Brain microvascular endothelial cell (primary cell): ENCODE data around the gene LLGL2.

Experiments used
- DNase-seq: peaks from one replicate; pipeline ENCODE4 v3.0.0-alpha.2; 2020
- H3K27ac ChIP-seq: fragments of 250-450 bp; sonication (Bioruptor Pico); 2 replicates; pipeline ENCODE4 v1.5.1; 2020; ENCODE audit warnings: mild to moderate bottlenecking, moderate library complexity
- H3K27me3 ChIP-seq: fragments of 250-450 bp; sonication (Bioruptor Pico); replicated peaks from 2 replicates; pipeline ENCODE4 v1.5.1; 2020; ENCODE audit warnings: mild to moderate bottlenecking
- H3K36me3 ChIP-seq: fragments of 250-450 bp; sonication (Bioruptor Pico); replicated peaks from 2 replicates; pipeline ENCODE4 v1.5.1; 2020; ENCODE audit warnings: mild to moderate bottlenecking
- H3K4me3 ChIP-seq: 2 replicates; pipeline ENCODE4 v1.5.1; 2011; ENCODE audit warnings: low read depth, mild to moderate bottlenecking, control low read depth, low read length, moderate library complexity
- in situ Hi-C: cut with HindIII; loops from 2 replicates; pipeline ENCODE4 v1.10.0; 2017; ENCODE audit warnings: low sequenced_read_pairs, low pct_ligation_motif_present
- TF ChIP-seq, protein P1 (sequence below): IDR thresholded peaks from 2 replicates; pipeline ENCODE4 v1.5.1; 2011; ENCODE audit warnings: low read depth, mild to moderate bottlenecking, moderate library complexity, low read length, control low read depth, inconsistent platforms; ENCODE audit errors: missing control alignments

LLGL2 gene

DNA sequence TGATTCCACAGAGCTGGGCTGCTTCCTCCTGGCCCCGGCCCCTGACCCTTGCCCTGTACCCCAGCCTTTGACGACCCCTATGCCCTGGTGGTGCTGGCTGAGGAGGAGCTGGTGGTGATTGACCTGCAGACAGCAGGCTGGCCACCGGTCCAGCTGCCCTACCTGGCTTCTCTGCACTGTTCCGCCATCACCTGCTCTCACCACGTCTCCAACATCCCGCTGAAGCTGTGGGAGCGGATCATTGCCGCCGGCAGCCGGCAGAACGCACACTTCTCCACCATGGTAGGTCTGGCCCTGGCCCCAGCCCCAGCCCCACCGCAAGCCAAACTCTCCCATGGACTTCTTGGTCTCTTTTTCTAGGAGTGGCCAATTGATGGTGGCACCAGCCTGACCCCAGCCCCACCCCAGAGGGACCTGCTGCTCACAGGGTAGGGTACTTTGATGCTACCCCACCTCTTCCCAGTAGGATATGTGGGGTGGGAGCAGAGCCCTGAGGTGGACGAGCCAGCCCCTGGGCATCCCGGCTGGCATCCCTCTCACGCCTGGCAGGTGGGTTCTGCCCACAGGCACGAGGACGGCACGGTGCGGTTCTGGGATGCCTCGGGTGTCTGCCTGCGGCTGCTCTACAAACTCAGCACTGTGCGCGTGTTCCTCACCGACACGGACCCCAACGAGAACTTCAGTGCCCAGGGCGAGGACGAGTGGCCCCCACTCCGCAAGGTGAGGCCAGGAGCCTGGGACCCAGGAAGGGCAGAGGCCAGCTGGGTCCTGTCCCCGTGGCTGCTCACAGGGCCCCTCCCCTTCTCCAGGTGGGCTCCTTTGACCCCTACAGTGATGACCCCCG lies 43.1 kb downstream of the LLGL2 start:
- Histone ChIP-seq H3K4me3 (no peak overlapping the region), H3K27me3 (no peaks in the 10 kb centered on the region), H3K27ac (no peak overlapping the region), H3K36me3 (no peaks in the 10 kb centered on the region)
- in situ Hi-C loops = no loop called here
- DNase-seq = no peak
- TF ChIP-seq, protein P1, sequence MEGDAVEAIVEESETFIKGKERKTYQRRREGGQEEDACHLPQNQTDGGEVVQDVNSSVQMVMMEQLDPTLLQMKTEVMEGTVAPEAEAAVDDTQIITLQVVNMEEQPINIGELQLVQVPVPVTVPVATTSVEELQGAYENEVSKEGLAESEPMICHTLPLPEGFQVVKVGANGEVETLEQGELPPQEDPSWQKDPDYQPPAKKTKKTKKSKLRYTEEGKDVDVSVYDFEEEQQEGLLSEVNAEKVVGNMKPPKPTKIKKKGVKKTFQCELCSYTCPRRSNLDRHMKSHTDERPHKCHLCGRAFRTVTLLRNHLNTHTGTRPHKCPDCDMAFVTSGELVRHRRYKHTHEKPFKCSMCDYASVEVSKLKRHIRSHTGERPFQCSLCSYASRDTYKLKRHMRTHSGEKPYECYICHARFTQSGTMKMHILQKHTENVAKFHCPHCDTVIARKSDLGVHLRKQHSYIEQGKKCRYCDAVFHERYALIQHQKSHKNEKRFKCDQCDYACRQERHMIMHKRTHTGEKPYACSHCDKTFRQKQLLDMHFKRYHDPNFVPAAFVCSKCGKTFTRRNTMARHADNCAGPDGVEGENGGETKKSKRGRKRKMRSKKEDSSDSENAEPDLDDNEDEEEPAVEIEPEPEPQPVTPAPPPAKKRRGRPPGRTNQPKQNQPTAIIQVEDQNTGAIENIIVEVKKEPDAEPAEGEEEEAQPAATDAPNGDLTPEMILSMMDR = no peak

DNA sequence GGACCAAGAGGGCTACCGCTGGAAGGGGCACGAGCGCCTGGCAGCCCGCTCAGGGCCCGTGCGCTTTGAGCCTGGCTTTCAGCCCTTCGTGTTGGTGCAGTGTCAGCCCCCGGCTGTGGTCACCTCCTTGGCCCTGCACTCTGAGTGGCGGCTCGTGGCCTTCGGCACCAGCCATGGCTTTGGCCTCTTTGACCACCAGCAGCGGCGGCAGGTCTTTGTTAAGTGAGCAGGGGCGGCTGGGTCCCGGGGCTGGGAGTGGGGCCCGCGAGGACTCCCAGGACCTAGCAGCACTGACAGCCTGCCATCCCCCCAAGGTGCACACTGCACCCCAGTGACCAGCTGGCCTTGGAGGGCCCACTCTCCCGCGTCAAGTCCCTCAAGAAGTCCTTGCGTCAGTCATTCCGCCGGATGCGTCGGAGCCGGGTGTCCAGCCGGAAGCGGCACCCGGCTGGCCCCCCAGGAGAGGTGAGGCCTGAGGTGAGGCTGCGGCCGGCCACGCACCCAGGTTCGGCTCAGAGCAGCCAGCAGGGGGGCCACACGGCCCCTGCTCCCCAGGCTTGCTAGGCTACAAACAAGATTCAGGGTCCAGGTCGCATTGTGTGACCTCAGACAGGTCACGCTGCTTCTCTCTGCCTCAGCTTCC lies 44.7 kb downstream of the LLGL2 start:
- in situ Hi-C loops = no loop called here
- DNase-seq = no peak
- Histone ChIP-seq H3K4me3 (no peak overlapping the region), H3K36me3 (no peaks in the 10 kb centered on the region), H3K27ac (no peak overlapping the region), H3K27me3 (no peaks in the 10 kb centered on the region)
- TF ChIP-seq, protein P1 = no peak

DNA sequence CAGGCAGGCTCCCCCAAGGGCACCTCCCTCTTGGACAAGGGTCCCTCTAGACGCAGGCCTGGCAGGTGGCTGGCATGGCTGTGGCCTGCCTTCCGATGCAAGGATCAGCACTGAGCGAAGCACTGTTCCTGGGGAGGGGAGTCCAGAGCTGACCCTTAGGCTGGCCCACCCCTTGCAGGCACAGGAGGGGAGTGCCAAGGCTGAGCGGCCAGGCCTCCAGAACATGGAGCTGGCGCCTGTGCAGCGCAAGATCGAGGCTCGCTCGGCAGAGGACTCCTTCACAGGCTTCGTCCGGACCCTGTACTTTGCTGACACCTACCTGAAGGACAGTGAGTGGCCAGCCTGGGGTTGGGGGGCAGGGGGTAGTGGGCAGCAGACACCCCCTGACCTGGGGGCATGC lies 45.3 kb downstream of the LLGL2 start:
- TF ChIP-seq, protein P1 = no peak
- H3K36me3 ChIP-seq = no peaks in the 10 kb centered on the region
- H3K27me3 ChIP-seq = no peaks in the 10 kb centered on the region
- in situ Hi-C loops = no loop called here
- no peak for DNase-seq
- no peak overlapping the region for H3K4me3 ChIP-seq
- no peak overlapping the region for H3K27ac ChIP-seq

DNA sequence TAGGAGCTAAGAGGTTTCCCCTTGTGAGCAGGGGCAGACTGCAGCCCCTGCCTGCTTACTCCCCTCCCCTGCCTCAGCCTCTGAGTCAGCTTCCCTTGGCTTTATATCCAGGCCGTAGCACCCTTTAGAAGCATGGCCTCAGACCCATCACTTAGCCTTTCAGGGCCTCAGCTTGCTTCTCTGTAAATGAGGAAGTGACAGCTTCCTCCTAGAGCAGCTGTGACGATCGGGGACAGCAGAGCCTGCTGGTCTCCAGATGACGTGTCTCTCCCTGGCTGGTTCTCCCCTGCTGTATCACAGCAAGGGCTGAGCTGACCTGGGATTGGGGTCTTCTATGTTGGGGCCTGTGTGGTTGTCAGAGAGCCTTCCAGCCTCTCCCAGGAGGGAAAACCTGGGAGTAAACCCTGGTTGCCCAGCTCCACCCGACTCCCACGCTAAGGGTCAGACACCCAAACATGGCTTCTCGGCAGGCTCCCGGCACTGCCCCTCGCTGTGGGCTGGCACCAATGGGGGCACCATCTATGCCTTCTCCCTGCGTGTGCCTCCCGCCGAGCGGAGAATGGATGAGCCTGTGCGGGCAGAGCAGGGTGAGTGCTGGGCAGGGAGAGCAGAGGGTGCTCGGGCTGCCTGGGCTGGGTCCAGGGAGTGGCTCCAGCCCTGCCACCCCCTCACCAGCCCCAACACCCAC lies 45.8 kb downstream of the LLGL2 start:
- peak; percentile 6 for DNase-seq
- no peak overlapping the region for H3K4me3 ChIP-seq
- no peaks in the 10 kb centered on the region for H3K27me3 ChIP-seq
- TF ChIP-seq, protein P1 = no peak
- no peaks in the 10 kb centered on the region for H3K36me3 ChIP-seq
- H3K27ac ChIP-seq = no peak overlapping the region
- in situ Hi-C loops = no loop called here

DNA sequence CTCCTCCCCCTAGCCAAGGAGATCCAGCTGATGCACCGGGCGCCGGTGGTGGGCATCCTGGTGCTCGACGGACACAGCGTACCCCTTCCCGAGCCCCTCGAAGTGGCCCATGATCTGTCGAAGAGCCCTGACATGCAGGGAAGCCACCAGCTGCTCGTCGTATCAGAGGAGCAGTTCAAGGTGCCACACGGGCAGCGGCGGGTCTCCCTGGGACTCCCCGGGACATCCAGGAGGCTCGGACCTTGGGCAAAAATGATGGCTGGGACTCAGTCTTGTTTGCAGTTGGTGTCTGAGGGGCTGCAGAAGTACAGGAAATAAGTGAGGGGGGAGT lies 46.4 kb downstream of the LLGL2 start:
- TF ChIP-seq, protein P1 = no peak
- no peaks in the 10 kb centered on the region for H3K27me3 ChIP-seq
- no peaks in the 10 kb centered on the region for H3K36me3 ChIP-seq
- no peak for DNase-seq
- no peak overlapping the region for H3K4me3 ChIP-seq
- in situ Hi-C loops = no loop called here
- no peak overlapping the region for H3K27ac ChIP-seq
